ENCODE measurements around the gene VAMP1.

VAMP1 gene

DNA sequence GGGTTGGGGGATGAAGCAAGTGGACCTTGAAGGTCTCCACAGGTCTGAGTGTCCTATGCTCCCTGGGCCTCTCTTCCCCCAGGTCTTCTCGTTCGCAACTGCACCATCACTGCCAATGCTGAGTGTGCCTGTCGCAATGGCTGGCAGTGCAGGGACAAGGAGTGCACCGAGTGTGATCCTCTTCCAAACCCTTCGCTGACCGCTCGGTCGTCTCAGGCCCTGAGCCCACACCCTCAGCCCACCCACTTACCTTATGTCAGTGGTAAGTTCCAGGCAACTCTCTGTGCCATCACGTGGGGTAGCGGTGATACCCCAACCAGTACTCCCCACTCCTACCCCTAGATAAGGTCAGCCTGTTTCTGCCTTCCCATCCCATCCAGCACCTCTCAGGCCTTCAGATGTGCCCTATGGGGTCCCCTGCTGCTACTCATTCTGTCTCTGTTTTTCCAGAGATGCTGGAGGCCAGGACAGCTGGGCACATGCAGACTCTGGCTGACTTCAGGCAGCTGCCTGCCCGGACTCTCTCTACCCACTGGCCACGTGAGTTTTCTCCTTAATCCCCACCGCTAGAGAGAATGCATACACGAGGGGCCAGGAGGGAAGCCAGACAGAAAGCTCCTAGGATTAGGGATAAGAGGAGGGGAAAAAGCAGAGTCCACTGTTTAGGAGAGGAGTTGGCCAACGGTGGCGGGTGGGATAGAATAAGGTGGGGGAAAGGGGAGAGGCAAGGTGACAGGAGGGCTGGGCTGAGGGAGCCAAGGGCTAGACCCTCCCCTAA lies 20.2 kb downstream of the VAMP1 start:
- no peak for TF ChIP-seq EZH2phosphoT487 (IDR thresholded peaks at IDR 0.05; ENCODE audit: borderline replicate concordance, low read length)
- TF ChIP-seq, protein P1, sequence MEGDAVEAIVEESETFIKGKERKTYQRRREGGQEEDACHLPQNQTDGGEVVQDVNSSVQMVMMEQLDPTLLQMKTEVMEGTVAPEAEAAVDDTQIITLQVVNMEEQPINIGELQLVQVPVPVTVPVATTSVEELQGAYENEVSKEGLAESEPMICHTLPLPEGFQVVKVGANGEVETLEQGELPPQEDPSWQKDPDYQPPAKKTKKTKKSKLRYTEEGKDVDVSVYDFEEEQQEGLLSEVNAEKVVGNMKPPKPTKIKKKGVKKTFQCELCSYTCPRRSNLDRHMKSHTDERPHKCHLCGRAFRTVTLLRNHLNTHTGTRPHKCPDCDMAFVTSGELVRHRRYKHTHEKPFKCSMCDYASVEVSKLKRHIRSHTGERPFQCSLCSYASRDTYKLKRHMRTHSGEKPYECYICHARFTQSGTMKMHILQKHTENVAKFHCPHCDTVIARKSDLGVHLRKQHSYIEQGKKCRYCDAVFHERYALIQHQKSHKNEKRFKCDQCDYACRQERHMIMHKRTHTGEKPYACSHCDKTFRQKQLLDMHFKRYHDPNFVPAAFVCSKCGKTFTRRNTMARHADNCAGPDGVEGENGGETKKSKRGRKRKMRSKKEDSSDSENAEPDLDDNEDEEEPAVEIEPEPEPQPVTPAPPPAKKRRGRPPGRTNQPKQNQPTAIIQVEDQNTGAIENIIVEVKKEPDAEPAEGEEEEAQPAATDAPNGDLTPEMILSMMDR (IDR thresholded peaks at IDR 0.05; ENCODE audit: low read depth, low read length, poor library complexity, severe bottlenecking), result no peak
- Histone ChIP-seq H3K36me3 (ENCODE audit: control insufficient read depth, low read length) (peaks cover 82% of the 10 kb centered on the region), H3K27me3 (ENCODE audit: control insufficient read depth, low read length) (no peaks in the 10 kb centered on the region), H3K9me3 (ENCODE audit: control insufficient read depth, insufficient read depth, low read length) (no peaks in the 10 kb centered on the region), H3K27ac (ENCODE audit: low read depth, low read length) (peak overlapping the region; percentile 80), H4K20me1 (ENCODE audit: control insufficient read depth, insufficient read depth, low read depth, low read length) (no peaks in the 10 kb centered on the region), H3F3A (ENCODE audit: control insufficient read depth, insufficient read depth) (peaks cover 37% of the 10 kb centered on the region), H3K4me3 (ENCODE audit: low read length) (peak overlapping the region; percentile 71), H3K4me1 (ENCODE audit: control insufficient read depth, low read length) (peaks cover 59% of the 10 kb centered on the region), H3K79me2 (ENCODE audit: control insufficient read depth, low read length) (peaks cover 47% of the 10 kb centered on the region), H3K9me2 (replicated peaks; ENCODE audit: control insufficient read depth, low read length) (no peaks in the 10 kb centered on the region), H3K4me2 (ENCODE audit: low read length) (peak overlapping the region; percentile 86)

DNA sequence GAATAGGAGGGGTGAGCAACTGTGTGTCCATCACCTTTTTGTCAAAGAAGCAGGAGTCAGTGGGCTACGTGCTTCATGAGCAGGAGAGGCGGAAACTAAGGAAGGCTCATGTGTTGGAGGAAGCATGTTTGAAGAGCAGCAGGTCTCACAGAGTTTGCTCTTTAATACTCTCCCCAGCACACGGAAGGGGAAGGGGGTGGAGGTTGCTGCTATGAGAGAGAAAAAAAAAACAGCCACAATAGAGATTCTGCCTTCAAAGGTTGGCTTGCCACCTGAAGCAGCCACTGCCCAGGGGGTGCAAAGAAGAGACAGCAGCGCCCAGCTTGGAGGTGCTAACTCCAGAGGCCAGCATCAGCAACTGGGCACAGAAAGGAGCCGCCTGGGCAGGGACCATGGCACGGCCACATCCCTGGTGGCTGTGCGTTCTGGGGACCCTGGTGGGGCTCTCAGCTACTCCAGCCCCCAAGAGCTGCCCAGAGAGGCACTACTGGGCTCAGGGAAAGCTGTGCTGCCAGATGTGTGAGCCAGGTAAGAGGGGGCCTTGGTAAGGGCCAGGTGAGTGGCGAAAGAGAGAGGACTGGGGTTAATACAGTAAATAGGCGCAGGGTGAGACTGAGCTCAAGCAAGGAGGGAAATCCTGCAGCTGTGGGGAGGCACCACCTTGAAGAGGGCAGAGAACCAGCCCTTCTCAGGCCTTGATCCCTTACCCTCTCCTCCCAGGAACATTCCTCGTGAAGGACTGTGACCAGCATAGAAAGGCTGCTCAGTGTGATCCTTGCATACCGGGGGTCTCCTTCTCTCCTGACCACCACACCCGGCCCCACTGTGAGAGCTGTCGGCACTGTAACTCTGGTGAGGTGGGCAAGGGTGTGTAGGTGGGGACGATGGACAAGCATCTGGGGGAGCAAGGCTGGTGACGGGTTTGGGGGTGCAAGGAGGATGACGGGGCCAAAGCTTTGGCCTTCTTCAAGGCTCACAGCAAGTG lies 25.5 kb downstream of the VAMP1 start, which contains the start of gene CD27:
TSS of gene CD27 (plus strand) at position 252 of the 985 bp plus-strand sequence. CDS start at position 393, 141 bp downstream.
- Histone ChIP-seq H3K79me2 (ENCODE audit: control insufficient read depth, low read length) (peaks cover 39% of the 10 kb centered on the region), H3K27ac (ENCODE audit: low read depth, low read length) (peak within 1 kb of the TSS; percentile 92), H3K9me2 (replicated peaks; ENCODE audit: control insufficient read depth, low read length) (no peaks in the 10 kb centered on the region), H4K20me1 (ENCODE audit: control insufficient read depth, insufficient read depth, low read depth, low read length) (no peaks in the 10 kb centered on the region), H3K4me3 (ENCODE audit: low read length) (peak within 1 kb of the TSS; percentile 90), H3F3A (ENCODE audit: control insufficient read depth, insufficient read depth) (peaks cover 41% of the 10 kb centered on the region), H3K27me3 (ENCODE audit: control insufficient read depth, low read length) (no peaks in the 10 kb centered on the region), H3K36me3 (ENCODE audit: control insufficient read depth, low read length) (peaks cover 30% of the 10 kb centered on the region), H3K4me2 (ENCODE audit: low read length) (peak within 1 kb of the TSS; percentile 92), H3K9me3 (ENCODE audit: control insufficient read depth, insufficient read depth, low read length) (no peaks in the 10 kb centered on the region), H3K4me1 (ENCODE audit: control insufficient read depth, low read length) (peaks cover 67% of the 10 kb centered on the region)
- no peak for TF ChIP-seq EZH2phosphoT487 (IDR thresholded peaks at IDR 0.05; ENCODE audit: borderline replicate concordance, low read length)
- TF ChIP-seq, protein P1 (IDR thresholded peaks at IDR 0.05; ENCODE audit: low read depth, low read length, poor library complexity, severe bottlenecking), result no peak

DNA sequence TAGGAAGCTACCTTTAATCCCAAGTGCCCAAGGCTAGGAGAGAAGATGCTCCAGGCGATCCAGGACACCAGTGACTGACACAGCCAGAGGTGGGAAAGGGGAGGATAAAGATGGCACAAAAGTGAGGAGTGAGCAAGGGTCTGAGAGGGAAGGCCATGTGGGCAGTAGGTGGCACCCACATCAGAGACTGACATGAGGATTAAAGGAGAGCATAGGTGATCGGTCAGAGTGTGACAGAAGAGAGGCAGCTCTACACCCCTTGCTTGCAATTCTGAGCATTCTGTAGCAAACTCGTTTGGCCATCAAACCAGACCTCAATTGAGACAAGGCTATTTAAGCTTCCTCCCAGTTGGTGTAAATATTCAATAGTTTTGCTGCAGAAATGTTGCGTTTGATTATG lies 26.4 kb downstream of the VAMP1 start:
- H3K4me1 ChIP-seq (ENCODE audit: control insufficient read depth, low read length), result peaks cover 65% of the 10 kb centered on the region
- H3K79me2 ChIP-seq (ENCODE audit: control insufficient read depth, low read length), result peaks cover 39% of the 10 kb centered on the region
- peak overlapping the region; percentile 92 for H3K4me2 ChIP-seq (ENCODE audit: low read length)
- H3K27me3 ChIP-seq (ENCODE audit: control insufficient read depth, low read length), result no peaks in the 10 kb centered on the region
- no peaks in the 10 kb centered on the region for H4K20me1 ChIP-seq (ENCODE audit: control insufficient read depth, insufficient read depth, low read depth, low read length)
- no peak for TF ChIP-seq EZH2phosphoT487 (IDR thresholded peaks at IDR 0.05; ENCODE audit: borderline replicate concordance, low read length)
- TF ChIP-seq, protein P1 (IDR thresholded peaks at IDR 0.05; ENCODE audit: low read depth, low read length, poor library complexity, severe bottlenecking), result peak; percentile 17
- peaks cover 38% of the 10 kb centered on the region for H3F3A ChIP-seq (ENCODE audit: control insufficient read depth, insufficient read depth)
- H3K36me3 ChIP-seq (ENCODE audit: control insufficient read depth, low read length), result peaks cover 28% of the 10 kb centered on the region
- no peaks in the 10 kb centered on the region for H3K9me3 ChIP-seq (ENCODE audit: control insufficient read depth, insufficient read depth, low read length)
- peak overlapping the region; percentile 92 for H3K27ac ChIP-seq (ENCODE audit: low read depth, low read length)
- peak overlapping the region; percentile 90 for H3K4me3 ChIP-seq (ENCODE audit: low read length)
- H3K9me2 ChIP-seq (replicated peaks; ENCODE audit: control insufficient read depth, low read length), result no peaks in the 10 kb centered on the region
